ENCODE measurements around the gene GAPT.

The GAPT gene

DNA sequence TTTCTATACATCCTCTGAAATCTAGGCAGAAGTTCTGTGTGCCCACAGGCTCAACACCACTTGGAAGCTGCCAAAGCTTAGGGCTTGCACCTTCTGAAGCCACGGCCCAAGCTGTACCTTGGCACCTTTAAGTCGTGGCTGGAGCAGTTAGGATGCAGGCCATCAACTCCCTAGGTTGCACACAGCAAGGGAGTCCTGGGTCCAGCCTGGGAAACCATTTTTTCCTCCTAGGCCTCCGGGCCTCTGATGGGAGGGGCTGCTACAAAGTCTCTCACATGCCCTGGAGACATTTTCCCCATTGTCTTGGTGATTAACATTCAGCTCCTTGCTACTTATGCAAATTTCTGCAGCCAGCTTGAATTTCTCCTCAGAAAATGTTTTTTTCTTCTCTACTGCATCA, 15.8 kb upstream of the GAPT start:
- no peak overlapping the region for H3K9ac ChIP-seq (ENCODE audit: low read length)
- H3K4me3 ChIP-seq (ENCODE audit: low read length) = no peak overlapping the region
- H3K27ac ChIP-seq (ENCODE audit: low read depth, low read length) = no peak overlapping the region
- no peaks in the 10 kb centered on the region for H3K4me1 ChIP-seq (ENCODE audit: control insufficient read depth, insufficient read depth, low read length)
- H3K27me3 ChIP-seq (ENCODE audit: control insufficient read depth, insufficient read depth, low read length) = no peaks in the 10 kb centered on the region
- H3K36me3 ChIP-seq (ENCODE audit: control insufficient read depth, insufficient read depth, low read length) = no peaks in the 10 kb centered on the region

DNA sequence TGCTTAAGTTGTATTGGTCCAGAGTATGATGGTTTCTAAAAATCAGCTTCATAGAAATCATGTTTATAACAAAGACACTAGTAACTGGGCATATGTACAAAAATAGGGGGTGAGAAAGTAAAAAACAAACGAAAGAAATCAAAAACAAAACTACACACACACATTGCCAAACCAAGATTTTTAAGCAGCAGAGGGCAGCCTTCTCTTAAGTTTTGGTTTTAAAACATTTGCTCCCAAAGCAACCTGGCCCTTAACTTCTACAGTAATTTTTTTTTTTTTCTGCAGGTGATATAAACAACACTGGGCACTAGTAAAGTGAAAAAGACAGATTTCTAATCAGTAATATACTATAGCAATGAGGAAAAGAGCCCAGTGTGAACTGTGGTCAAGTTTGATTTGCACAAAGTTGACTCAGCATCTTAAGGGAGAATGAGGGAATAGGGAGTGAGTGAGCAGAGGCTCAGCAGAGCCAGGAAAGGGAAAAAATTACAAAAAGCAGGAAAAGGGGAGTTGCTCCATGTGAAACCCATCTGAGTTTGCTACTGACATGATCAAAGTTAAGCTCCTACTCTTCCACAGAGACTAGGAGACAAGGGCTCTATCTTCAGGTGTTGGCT, 13.4 kb upstream of the GAPT start:
- H3K36me3 ChIP-seq (ENCODE audit: control insufficient read depth, insufficient read depth, low read length) = no peaks in the 10 kb centered on the region
- no peak overlapping the region for H3K27ac ChIP-seq (ENCODE audit: low read depth, low read length)
- H3K4me3 ChIP-seq (ENCODE audit: low read length) = no peak overlapping the region
- no peaks in the 10 kb centered on the region for H3K4me1 ChIP-seq (ENCODE audit: control insufficient read depth, insufficient read depth, low read length)
- H3K27me3 ChIP-seq (ENCODE audit: control insufficient read depth, insufficient read depth, low read length) = no peaks in the 10 kb centered on the region
- H3K9ac ChIP-seq (ENCODE audit: low read length) = no peak overlapping the region

GRCh38 chr5:58481066-58481676, 10.1 kb upstream of the GAPT start:
- no peaks in the 10 kb centered on the region for H3K27me3 ChIP-seq (ENCODE audit: control insufficient read depth, insufficient read depth, low read length)

DNA sequence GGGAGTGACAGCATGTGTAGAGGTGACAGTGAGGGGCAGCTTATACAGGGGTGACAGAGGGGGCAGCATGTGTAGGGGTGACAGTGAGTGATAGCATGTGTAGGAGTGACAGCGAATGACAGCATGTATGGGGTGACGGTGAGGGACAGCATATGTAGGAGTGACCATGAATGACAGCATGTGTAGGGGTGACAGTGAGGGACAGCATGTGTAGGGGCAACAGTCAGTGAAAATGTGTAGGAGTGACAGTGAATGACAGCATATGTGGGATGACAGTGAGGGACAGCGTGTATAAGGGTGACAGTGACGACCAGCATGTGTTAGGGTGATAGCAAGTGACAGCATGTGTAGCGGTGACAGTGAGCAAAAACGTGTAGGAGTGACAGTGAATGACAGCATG, 9.4 kb upstream of the GAPT start:
- no peaks in the 10 kb centered on the region for H3K4me1 ChIP-seq (ENCODE audit: control insufficient read depth, insufficient read depth, low read length)
- no peaks in the 10 kb centered on the region for H3K36me3 ChIP-seq (ENCODE audit: control insufficient read depth, insufficient read depth, low read length)
- H3K9ac ChIP-seq (ENCODE audit: low read length) = no peak overlapping the region
- no peaks in the 10 kb centered on the region for H3K27me3 ChIP-seq (ENCODE audit: control insufficient read depth, insufficient read depth, low read length)
- no peak overlapping the region for H3K4me3 ChIP-seq (ENCODE audit: low read length)
- H3K27ac ChIP-seq (ENCODE audit: low read depth, low read length) = no peak overlapping the region

More at GRCh38 chr5:58481066-58481676, 10.1 kb upstream of the GAPT start:
- Histone ChIP-seq H3K4me3 (ENCODE audit: low read length) (no peak overlapping the region), H3K27ac (ENCODE audit: low read depth, low read length) (no peak overlapping the region), H3K9ac (ENCODE audit: low read length) (no peak overlapping the region), H3K36me3 (ENCODE audit: control insufficient read depth, insufficient read depth, low read length) (no peaks in the 10 kb centered on the region), H3K4me1 (ENCODE audit: control insufficient read depth, insufficient read depth, low read length) (no peaks in the 10 kb centered on the region)

DNA sequence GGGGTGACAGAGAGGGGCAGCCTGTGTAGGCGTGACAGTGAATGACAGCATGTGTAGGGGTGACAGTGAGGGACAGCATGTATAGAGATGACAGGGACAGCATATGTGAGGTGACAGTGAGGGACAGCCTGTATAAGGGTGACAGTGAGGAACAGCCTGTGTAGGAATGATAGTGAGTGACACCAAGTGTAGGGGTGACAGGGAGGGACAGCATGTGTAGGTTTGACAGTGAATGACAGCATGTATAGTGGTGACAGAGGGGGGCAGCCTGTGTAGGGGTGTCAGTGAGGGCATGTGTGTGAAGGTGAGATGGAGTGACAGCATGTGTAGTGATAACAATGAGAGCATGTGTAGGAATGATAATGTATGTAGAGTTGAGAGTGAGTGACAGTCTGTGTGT, 8.7 kb upstream of the GAPT start:
- Histone ChIP-seq H3K27me3 (ENCODE audit: control insufficient read depth, insufficient read depth, low read length) (no peaks in the 10 kb centered on the region), H3K4me1 (ENCODE audit: control insufficient read depth, insufficient read depth, low read length) (no peaks in the 10 kb centered on the region), H3K36me3 (ENCODE audit: control insufficient read depth, insufficient read depth, low read length) (no peaks in the 10 kb centered on the region), H3K4me3 (ENCODE audit: low read length) (no peak overlapping the region), H3K27ac (ENCODE audit: low read depth, low read length) (no peak overlapping the region), H3K9ac (ENCODE audit: low read length) (no peak overlapping the region)

DNA sequence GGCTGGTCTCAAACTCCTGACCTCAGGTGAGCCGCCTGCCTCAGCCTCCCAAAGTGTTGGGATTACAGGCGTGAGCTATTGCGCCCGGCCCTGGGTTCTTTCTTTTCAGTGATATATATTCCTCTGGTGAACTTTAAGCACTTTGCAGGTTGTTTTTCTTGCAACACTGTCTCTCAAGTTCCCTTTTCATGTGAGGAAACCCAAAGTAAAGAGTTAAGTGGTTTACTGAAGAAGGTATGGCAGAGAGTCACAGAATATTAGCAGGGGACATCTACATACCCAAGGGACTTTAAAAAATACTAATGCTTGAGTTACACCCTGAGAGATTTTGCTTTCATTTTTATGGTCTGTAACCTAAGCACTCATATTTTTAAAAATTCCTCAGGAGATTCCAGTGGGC, 6.7 kb upstream of the GAPT start:
- Histone ChIP-seq H3K27me3 (ENCODE audit: control insufficient read depth, insufficient read depth, low read length) (no peaks in the 10 kb centered on the region), H3K36me3 (ENCODE audit: control insufficient read depth, insufficient read depth, low read length) (no peaks in the 10 kb centered on the region), H3K9ac (ENCODE audit: low read length) (no peak overlapping the region), H3K27ac (ENCODE audit: low read depth, low read length) (no peak overlapping the region), H3K4me1 (ENCODE audit: control insufficient read depth, insufficient read depth, low read length) (no peaks in the 10 kb centered on the region), H3K4me3 (ENCODE audit: low read length) (no peak overlapping the region)

GRCh38 chr5:58486290-58486689, 4.9 kb upstream of the GAPT start:
- no peak overlapping the region for H3K9ac ChIP-seq (ENCODE audit: low read length)
- H3K4me1 ChIP-seq (ENCODE audit: control insufficient read depth, insufficient read depth, low read length) = no peaks in the 10 kb centered on the region
- H3K27ac ChIP-seq (ENCODE audit: low read depth, low read length) = no peak overlapping the region
- no peak overlapping the region for H3K4me3 ChIP-seq (ENCODE audit: low read length)
- H3K27me3 ChIP-seq (ENCODE audit: control insufficient read depth, insufficient read depth, low read length) = no peaks in the 10 kb centered on the region
- no peaks in the 10 kb centered on the region for H3K36me3 ChIP-seq (ENCODE audit: control insufficient read depth, insufficient read depth, low read length)

GRCh38 chr5:58490402-58491050, 709 bp upstream of the GAPT start:
- Histone ChIP-seq H3K4me1 (ENCODE audit: control insufficient read depth, insufficient read depth, low read length) (no peaks in the 10 kb centered on the region), H3K9ac (ENCODE audit: low read length) (no peak overlapping the region), H3K27ac (ENCODE audit: low read depth, low read length) (no peak overlapping the region), H3K27me3 (ENCODE audit: control insufficient read depth, insufficient read depth, low read length) (no peaks in the 10 kb centered on the region), H3K36me3 (ENCODE audit: control insufficient read depth, insufficient read depth, low read length) (no peaks in the 10 kb centered on the region), H3K4me3 (ENCODE audit: low read length) (no peak overlapping the region)

DNA sequence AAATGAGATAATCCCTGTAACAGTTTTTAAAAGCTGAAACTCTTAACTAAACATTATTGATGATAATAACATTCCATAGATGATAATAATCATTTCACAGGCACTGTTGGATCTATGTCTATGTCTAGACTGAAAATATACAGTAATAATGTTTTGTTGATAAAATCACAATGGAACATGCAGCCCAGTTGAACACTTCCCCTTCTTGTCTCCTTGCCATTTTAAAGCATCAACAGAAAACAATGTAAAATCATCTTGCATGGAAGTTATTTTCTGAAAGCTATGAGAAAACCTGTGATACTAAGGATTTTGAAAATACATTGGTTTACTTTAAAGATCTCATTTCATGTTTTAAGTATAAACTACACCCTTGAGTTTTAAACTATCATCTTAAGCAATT, 1.9 kb downstream of the GAPT start:
- no peaks in the 10 kb centered on the region for H3K36me3 ChIP-seq (ENCODE audit: control insufficient read depth, insufficient read depth, low read length)
- H3K9ac ChIP-seq (ENCODE audit: low read length) = no peak overlapping the region
- no peaks in the 10 kb centered on the region for H3K4me1 ChIP-seq (ENCODE audit: control insufficient read depth, insufficient read depth, low read length)
- H3K27ac ChIP-seq (ENCODE audit: low read depth, low read length) = no peak overlapping the region
- H3K4me3 ChIP-seq (ENCODE audit: low read length) = no peak overlapping the region
- H3K27me3 ChIP-seq (ENCODE audit: control insufficient read depth, insufficient read depth, low read length) = no peaks in the 10 kb centered on the region

- H3K27me3 ChIP-seq (ENCODE audit: control insufficient read depth, insufficient read depth, low read length) = no peaks in the 10 kb centered on the region
- H3K9ac ChIP-seq (ENCODE audit: low read length) = no peak overlapping the region
- H3K27ac ChIP-seq (ENCODE audit: low read depth, low read length) = no peak overlapping the region
- no peak overlapping the region for H3K4me3 ChIP-seq (ENCODE audit: low read length)
- no peaks in the 10 kb centered on the region for H3K36me3 ChIP-seq (ENCODE audit: control insufficient read depth, insufficient read depth, low read length)
- H3K4me1 ChIP-seq (ENCODE audit: control insufficient read depth, insufficient read depth, low read length) = no peaks in the 10 kb centered on the region
These were observed 5.3 kb downstream of the GAPT start for GRCh38 chr5:58496488-58496887.

DNA sequence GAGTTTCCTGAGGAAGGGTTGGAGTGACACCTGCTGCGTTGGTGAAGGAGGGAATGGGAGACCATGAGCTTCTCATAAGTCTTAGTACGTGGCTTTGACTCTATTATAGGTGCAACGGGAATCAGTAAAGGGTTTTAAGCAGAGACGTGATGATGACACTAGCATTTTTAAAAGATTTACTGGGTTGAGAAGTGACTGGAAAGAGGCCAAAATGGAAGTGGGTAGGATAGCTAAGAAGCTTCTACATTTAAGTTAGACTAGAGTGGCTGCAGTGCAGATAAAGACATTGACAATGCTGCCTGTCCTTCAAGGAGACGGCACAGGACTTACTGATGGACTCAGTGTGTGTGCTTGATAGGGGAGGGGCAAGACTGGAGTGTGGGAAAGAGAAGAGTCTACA, 6.2 kb downstream of the GAPT start:
- H3K9ac ChIP-seq (ENCODE audit: low read length) = no peak overlapping the region
- no peaks in the 10 kb centered on the region for H3K4me1 ChIP-seq (ENCODE audit: control insufficient read depth, insufficient read depth, low read length)
- no peak overlapping the region for H3K27ac ChIP-seq (ENCODE audit: low read depth, low read length)
- no peak overlapping the region for H3K4me3 ChIP-seq (ENCODE audit: low read length)
- no peaks in the 10 kb centered on the region for H3K27me3 ChIP-seq (ENCODE audit: control insufficient read depth, insufficient read depth, low read length)
- H3K36me3 ChIP-seq (ENCODE audit: control insufficient read depth, insufficient read depth, low read length) = no peaks in the 10 kb centered on the region

DNA sequence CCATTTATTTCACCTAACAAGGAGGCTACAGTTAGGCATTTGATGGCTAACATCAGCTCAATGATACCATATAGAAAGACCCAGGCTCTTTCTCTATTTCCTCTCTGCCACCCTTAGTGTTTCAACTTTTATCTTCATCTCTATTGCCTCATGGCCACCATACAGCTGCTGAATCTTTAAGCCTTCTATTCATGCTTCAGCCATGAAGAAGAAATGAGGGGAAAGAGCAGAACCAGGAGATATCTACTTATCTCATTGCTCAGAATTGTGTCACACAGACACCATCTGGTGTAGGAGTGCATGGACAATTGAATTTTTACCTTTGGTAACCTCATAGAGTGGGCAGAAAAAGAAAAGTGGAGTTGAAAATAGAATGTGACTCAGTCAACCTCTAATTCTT, 6.7 kb downstream of the GAPT start:
- no peaks in the 10 kb centered on the region for H3K4me1 ChIP-seq (ENCODE audit: control insufficient read depth, insufficient read depth, low read length)
- no peak overlapping the region for H3K4me3 ChIP-seq (ENCODE audit: low read length)
- H3K9ac ChIP-seq (ENCODE audit: low read length) = no peak overlapping the region
- no peaks in the 10 kb centered on the region for H3K27me3 ChIP-seq (ENCODE audit: control insufficient read depth, insufficient read depth, low read length)
- H3K36me3 ChIP-seq (ENCODE audit: control insufficient read depth, insufficient read depth, low read length) = no peaks in the 10 kb centered on the region
- H3K27ac ChIP-seq (ENCODE audit: low read depth, low read length) = no peak overlapping the region

All from rectal smooth muscle tissue (tissue), 1 donor.